Activated T-helper 9 cell treated with anti-CD3 and anti-CD28 coated beads, Interleukin-2, amount 50 U/mL, for 16 hours (primary cell): ENCODE data around the gene MIA.
"Not testable (repeated sequence)": the region's sequence is repeated elsewhere in the genome, so short reads cannot be mapped to it uniquely, and the experiment has no call there.

Experiments
- DNase-seq: peaks from one replicate; pipeline ENCODE4 v3.0.0-alpha.2; 2020; ENCODE audit warnings: low read depth

The MIA gene

DNA sequence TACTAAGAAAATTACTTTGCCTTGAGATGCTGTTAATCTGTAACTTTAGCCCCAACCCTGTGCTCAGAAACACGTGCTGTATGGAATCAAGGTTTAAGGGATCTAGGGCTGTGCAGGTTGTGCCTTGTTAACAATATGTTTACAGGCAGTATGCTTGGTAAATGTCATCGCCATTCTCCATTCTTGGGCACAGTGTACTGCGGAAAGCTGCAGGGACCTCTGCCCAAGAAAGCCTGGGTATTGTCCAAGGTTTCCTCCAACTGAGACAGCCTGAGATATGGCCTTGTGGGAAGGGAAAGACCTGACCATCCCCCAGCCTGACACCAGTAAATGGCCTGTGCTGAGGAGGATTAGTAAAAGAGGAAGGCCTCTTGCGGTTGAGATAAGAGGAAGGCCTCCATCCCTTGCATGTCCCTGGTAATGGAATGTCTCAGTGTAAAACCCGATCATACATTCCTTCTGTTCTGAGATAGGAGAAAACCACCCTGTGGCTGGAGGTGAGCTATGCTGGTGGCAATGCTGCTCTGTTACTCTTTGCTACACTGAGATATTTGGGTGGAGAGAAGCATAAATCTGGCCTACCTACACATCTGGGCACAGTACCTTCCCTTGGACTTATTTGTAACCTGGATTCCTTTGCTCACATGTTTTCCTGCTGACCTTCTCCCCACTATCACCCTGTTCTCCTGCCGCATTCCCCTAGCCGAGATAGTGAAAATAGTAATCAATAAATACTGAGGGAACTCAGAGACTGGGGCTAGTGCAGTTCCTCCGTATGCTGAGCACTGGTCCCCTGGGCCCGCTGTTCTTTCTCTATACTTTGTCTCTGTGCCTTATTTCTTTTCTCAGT is 47.6 kb downstream of the MIA start:
- DNase-seq: not testable (repeated sequence)

DNA sequence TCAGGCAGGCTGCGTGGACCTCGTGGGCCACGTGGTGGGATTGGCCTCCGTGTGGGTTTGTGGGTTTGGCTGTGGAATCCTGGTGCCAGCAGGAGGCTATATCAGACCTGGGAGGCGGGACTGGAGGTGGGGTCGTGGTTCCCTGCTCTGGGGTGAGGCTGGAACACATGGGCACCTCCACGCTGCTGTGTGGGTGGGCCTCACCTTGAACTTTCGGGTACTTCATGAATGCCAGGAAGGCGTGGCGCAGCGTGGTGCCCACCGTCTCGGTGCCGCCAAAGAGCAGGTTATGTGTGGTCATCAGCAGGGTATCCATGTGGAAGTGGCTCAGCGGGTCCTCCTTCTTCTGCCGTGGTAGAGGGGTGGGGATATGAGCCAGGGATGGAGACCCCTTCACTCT is 49.6 kb downstream of the MIA start:
- not testable (repeated sequence) for DNase-seq

DNA sequence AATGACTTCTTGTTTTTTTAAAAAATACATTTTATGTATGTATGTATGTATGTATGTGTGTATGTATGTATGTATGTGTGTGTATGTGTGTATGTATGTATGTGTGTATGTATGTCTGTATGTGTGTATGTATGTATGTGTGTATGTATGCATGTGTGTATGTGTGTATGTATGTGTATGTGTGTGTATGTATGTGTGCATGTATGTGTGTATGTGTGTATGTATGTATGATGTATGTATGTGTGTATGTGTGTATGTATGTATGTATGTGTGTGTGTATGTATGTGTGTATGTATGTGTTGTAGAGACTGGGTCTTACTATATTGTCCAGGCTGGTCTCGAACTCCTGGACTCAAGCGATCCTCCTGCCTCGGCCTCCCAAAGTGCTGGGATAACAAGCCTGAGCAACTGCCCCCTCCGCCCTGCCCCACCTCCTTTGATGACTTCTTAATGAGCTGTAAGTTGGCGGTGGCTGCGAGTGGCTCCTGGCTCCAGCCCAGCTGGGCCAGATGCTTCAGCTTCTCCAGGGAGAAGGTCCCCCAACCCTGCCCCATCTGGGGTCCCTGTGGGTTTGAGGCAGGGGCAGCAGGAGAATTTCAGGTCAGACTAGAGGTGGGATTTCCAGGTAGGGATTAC is 50.3 kb downstream of the MIA start:
- DNase-seq: not testable (repeated sequence)

DNA sequence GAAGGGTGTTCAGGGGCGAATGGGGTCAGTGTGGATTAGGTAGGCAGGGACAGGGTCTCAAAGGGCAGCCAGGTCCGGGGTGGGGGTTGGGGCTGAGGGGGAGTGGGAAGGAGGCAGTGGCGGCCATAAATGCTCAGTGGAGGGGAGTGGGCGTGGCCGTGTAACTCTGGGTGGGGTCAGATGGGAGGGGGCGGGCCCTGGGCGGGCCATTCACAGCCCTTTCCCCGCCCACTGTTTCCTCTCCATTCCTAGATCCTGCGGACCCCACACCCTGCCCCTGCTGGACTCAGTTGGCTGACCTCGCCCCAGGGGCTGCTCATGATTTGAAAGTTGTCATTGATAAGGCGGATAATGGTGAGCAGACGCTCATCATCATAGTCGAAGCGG is 51.0 kb downstream of the MIA start:
- not testable (repeated sequence) for DNase-seq

DNA sequence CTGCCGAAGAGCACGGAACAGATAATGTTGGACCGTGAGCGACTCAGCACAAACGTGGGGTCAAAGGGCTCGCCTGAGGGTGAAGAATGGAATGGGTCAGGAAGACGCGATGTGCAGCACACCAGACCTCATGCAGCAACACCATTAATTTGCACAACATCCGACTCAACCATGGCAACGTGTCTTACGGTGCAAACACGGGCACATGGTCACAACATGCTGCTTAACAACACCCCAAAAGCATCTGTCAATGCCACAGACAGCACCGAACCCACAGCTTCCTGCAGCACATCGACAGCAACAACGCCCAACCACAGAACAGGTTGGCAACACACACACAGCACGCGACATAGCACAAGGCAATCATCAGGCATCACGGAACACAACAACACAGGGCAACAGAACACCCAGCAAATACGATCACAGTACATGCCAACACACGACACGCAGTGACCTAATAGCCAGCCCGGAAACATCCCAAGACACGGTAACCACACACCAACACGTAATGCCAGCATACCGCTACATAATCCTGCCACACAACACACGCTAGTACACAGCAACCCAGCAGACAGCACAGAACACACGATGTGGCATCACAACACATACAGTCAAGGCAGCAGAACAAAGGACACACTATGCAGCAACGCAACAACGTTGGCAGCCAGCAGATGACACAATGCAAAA is 51.5 kb downstream of the MIA start:
- DNase-seq: not testable (repeated sequence)
